Kidney glomerular epithelial cell (primary cell): Measurements from ENCODE around the gene TMEM117.
"Not testable (repeated sequence)": the region's sequence is repeated elsewhere in the genome, so short reads cannot be mapped to it uniquely, and the experiment has no call there.

Source experiments
- DNase-seq: peaks from one replicate; lab custom pipeline; 2025; lab: John Stamatoyannopoulos, UW

Gene TMEM117

DNA sequence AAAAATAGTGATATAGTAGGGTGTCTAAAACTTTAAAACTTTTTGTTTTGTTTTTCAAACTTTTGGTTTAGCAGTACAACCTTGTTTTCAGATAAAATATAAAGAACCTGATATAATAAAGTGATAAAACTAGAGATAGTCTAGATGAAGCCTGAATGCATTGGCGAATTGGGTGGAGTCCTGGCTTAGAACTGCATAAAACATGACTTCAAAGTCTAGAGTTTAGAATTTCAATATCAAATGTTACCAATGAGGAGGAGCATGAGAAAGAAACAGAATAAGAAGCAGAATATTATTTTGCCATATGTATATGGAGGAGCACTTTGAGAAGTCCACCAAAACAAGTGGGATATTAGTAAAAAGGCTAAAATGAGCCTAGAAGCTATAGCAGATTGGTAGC is 263.6 kb downstream of the TMEM117 start:
- DNase-seq = no peak

DNA sequence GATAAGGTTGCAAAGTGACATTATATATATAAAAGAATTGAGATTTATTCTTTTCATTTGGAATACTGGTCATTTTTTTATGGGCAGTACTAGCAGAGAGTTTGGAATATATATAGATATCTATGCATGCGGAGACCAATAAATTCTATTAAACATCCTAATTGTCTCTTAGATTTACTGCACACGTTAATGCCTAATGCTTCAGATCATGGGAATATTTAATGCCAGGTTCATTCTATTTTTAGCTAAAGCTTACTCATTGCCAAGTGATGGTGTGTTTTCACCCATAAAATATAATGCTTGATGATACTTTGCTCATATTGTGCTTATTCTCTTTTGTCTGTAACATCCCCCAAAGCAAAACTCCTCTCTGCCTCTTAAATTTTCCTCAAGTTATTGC is 264.4 kb downstream of the TMEM117 start:
- no peak for DNase-seq

DNA sequence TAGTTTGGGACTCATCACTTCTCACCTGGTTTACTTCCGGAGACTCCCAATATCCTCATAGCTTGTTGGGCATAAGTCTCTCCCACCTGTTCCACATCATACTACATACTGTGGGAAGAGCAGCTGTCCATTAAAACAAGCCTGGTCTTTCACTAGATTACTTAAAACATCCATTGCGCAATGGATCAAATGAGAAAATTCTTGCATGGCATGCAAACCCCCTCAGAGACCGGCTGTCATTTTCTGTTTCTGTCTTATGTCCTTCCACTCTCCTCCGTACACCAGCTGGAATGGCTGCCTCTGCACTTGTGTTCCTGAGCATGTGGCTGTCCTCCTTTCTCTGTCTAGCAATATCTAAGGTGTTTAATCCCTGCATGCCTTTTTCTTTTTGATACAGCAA is 265.6 kb downstream of the TMEM117 start:
- DNase-seq = no peak

DNA sequence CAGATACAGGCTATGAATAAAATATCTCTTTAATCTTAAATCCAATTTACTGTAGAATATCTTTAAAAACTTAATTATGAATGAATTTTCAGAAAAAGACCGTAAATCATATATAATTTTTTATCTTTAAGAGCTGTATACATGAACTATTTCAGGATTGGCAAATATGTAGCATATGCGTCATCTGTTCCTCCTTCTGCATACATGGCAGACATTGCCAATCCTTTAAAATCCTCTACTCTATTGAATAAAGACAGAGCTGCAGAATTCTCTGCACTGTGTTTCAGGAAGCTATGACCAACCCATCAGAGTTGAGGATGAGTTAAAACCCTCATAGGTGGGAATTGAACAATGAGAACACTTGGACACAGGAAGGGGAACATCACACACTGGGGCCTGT is 279.0 kb downstream of the TMEM117 start:
- DNase-seq = no peak

DNA sequence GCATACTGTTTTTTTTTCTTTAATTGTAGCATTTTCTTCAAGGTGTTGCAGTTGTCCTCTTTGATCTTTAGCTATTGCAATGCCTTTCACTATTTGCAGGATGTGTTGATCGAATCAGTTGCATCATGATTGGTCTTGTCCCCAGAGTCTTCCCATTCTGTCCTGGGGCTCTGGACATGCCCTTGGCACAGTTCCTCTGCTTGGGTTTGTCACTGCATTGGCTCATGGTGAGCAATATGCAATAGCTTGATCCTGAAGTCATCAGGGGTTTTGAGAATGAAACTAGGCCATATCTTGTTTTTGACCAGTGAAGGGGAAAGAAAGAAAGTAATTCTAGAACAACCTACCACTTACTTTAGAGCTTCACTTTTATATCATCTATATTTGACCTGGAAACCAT is 281.5 kb downstream of the TMEM117 start:
- no peak for DNase-seq

DNA sequence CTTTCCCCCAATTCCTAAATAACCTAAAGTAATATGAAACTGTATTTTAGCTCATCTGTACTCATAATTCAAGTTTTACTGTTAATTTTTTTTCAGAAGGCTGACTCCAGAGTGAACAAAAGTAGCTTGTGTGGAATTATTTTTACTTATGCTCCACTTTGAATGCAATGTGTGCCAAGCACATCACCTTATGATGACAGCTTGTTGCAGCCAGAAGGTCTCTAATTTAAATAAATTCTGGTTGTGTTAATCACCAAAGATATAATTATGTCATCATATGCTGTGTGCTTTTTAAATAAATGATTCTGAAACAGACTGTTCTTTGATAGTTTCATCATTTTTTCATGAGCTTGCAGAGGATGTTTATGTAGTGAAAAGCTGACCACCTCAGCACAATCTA is 283.1 kb downstream of the TMEM117 start:
- DNase-seq = no peak

DNA sequence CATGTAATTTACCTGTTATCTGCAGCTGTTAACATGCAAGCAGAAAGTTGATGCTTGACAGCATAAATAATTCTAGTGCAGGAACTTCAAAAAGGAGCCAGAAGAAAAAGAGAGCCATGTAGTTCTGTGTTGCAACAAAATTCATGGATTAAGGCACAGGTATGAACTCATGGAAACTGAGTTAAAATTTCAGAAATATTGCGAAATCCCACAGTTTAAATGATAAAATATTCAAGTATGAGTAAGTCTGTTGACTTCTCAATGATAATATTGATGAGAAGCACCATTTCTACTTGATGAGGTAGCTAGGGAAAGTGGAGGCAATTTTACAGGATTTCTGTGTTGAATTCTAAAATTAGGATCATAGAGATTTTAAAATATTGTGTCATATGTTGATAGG is 290.9 kb downstream of the TMEM117 start:
- DNase-seq = no peak

DNA sequence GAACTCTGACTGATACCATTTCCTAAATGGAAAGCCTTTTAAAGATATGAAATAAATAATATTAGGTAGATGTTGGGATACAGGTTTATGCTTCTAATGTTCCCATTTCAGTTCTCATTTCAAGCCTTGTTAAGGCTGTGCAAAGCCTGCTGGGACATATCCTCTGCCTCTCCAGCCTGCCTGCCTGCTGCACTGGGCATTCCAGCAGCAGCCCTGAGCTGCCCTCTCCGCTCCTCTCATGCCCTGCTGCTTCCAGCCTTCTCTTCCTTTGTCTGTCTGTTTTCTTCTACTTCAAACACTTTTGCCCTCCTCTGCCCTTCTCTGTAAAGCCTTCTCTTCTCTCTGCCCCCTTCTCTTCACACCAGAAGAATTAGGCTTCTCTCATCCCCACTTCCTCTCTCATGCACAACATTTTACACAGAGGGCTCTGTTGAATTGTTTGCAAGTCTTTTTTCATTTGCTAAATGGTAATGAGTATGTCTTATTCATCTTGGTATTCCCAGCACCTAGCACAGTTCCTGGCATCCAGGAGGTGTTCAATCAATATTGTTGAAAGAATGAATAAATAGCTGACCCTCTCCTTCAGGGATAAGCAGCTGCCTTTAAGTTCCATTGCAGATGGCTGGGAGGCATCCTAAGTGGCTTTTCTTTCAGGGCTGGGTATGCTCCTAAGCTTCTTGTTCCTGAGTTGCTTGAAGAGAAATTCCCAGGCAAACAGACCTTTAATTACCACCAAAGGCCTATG is 292.3 kb downstream of the TMEM117 start:
- DNase-seq = no peak

DNA sequence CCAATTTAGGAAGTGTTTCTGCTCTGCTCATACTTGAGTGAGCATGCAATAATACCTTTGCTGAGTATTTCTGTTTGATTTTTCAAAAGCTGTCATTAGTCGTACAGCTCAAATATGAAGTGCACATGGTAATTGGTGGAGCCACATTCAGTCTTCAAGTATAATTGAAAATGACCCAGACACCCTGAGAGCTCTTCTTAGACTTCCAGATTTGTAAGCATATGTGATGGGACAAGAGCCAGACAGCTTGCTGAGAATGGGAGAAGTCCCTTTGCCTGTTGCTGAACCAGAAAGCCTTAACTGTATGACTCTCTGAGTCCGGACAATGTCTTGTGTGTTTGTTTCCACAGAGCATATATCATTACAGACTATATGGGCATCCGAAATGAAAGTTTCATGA is 307.3 kb downstream of the TMEM117 start:
- no peak for DNase-seq

DNA sequence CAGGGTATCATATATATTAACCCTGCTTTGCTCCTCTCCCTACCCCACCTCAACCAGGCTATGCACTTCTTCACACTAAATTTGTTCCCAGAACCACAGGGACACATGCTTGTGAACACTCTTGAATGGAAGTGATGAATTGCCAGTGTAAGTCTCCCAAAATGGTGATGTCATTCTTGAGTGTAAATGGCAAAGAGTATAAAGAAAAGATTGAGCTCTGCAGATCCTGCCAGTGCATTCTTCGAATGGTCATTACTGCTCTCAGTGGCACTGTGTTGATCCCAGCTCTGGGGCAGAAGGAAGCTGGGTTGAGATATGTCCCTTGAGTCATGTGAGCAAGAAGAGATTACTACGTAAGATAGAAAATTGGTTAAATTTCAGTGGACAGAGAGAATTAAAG is 313.1 kb downstream of the TMEM117 start:
- DNase-seq = no peak

DNA sequence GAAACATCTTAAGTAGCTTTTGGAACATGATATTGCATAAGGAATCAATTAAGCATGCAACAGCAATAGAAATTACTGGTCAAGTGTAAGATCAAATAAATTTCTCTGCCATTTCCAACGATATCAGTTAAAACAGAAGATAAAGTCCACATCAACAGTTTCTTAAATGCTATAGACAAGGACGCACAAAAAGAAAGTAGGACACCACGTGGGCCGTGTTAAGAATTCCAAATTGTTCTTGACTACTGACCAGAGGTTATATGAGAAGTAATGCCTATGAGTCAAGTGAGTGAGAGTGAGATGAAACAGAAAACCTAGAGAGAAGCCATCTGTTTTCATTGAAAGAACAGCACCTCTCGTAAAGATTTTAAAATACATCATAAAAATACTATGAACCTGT is 318.2 kb downstream of the TMEM117 start:
- no peak for DNase-seq

DNA sequence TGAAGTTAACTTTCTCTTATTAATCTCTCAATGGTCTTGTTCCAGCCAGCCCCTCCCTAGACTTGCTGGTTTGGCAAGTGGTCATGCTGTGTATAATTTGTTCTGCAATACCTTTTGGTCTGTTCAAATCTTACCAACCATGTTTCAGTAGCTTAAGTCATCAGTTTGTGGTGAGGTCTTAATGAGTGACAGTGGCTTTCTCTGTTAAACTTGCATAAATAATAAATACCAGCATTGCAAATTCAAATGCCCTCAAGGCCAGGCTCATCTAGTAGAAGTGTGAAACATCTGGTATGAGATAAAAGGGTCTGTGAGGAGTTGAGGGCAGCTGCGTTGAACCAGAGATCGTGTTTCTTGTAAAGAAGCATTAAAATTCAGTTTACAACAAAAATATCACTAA is 319.5 kb downstream of the TMEM117 start:
- no peak for DNase-seq

DNA sequence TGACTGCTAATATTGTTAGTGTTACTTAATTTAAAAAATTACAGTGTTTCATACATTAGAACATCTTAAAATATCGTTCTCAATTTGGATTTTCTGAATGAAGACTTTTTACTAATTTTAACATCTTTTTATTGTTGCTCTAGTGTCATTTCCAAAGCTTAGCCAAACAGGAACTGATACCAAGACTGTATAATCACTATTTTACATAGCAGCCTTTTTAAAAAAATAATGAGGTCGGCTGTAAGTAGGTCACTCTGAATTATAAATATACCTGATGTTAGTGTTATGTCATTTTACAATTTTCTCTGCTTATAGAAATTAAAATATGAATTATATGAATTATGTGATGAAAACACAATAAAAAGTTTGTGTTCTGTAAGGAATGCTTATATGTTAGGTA is 321.5 kb downstream of the TMEM117 start:
- DNase-seq = no peak

DNA sequence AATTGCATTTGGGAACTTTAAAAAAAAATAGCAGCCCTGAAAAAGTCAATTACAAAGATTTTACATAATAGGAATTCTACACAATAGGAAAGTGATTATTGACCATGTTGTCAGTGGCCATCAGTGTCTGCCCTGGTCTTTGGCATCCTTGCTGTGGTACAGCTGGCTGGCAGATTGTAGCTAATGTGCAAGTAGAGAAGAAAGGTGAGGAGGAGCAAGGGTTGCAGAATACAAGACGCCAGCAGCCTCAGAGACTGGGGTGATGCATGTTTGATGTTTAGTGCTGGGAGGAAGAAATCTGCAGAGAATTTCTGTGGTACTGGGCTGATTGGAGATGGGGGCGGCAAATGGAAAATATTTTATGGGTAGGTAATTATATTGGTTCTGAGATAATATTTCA is 322.9 kb downstream of the TMEM117 start:
- no peak for DNase-seq

DNA sequence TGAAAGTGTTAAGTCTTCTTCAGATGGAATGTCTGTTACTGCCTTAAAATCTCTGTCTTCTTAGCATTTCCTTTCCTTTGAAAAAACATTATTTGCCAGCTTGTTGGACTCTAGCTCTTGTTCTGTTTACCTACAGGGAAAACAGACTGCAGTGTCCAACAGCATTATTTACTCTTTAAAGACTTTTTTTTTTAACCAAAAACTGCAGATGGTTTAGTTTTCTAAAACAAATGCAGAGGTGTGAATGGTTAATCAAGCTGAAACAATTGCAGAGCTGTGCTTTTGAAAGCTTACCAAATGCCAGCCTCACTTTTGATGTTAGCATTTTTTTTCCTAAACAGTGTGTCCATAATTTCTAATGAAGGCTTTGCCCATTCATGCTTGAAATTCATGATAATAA is 323.3 kb downstream of the TMEM117 start:
- no peak for DNase-seq

DNA sequence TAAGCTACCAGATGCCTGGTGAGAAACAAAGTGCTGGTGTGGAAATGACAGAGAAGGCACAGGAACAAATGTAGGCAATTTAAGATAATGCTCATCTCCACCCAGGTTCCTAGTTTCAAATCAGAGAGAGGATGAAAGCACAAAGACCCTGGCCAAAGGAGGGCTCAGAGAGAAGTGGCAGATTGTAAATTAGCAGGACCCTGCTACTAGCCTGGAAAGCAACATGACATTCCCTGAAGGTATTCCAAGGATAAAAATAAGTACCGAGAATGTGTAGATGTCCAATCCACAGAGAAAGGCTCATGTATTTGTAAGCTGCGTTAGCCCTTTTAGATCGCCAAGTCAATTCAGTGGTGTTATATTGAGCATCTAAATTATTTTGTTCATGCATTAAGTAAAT is 324.0 kb downstream of the TMEM117 start:
- DNase-seq = no peak

DNA sequence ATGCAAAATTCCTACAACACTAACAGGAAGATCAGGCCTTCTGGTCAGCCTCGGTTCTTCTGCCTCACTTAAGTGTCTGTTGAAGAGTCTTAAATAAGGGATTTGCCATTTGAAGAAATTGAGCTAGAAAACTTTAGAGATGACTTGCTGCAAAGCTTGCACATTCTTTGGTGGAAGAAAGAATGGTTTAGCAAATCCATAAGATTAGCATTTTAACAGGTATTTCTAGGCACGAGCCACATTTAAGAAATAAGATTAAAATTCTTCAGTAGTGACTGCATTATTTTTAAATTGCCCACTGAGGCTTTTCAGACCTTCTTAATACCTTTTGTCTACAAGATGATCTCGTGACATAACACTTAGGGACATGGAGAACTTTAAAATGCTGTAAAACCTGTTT is 327.1 kb downstream of the TMEM117 start:
- DNase-seq = no peak

DNA sequence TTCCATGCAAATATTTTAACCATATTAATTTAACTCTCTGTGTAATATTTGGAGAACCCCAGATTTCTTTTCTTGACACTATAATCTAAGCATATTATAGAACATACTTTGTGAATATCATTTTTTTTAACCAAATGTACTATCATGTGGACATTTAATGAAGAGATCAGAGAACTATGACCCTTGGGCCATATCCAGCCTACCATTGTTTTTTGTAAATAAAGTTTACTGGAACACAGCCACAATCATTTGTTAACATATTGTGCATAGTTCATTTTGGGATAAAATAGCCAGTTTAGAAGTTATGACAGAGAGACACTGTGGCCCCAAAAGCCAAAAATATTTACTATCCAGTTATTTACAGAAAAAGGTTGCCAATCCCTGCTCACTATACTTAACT is 338.2 kb downstream of the TMEM117 start:
- no peak for DNase-seq

DNA sequence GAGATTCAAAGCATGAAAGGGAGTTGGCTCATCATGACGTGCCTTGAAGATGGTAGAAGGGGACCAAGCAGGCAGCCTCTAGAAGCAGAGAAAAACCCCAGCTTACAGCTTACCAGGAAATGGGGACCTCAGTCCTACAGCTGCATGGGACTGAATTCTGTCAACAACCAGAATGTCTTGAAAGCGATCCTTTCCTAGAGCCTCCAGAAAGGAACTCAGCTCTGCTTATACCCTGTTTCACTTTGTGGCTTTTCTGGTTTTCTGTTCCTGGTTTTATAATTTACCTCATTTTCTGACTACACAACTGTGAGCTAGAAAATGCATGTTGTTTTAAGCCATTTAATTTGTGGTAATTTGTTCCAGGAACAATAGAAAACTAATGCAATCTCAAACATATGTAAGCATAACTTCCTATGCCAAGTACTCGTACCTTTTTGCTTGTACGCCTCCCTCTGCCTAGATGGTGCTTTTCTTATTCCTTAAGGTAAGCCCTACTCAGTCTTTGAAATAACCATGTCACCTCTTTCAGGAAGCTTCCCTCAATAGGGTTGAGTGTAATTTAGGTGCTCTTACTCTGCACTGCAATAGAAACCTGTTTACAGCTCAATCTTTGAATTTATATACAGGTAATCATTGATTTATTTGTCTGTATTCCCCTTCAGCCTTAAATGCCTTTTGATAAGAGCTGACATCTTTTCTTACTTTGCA is 348.8 kb downstream of the TMEM117 start:
- no peak for DNase-seq

DNA sequence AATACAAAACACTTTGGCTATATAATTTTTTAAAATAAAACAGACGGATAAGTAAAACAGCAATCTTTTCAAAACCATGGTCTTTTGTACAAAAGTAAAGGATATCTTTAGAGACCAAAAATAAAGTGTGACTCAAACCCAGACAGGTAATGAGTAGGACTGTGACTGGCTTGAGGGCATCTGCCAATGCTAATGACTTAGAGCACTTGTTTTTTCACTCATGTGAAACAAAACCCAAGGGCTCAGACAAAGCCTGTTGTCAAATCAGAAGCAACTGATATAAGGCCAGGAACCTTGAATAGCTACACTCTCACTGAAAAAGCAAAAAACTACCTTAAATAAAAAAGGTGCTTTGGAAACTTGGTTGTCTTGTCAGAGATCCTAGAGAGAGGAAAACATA is 357.4 kb downstream of the TMEM117 start:
- DNase-seq = no peak

DNA sequence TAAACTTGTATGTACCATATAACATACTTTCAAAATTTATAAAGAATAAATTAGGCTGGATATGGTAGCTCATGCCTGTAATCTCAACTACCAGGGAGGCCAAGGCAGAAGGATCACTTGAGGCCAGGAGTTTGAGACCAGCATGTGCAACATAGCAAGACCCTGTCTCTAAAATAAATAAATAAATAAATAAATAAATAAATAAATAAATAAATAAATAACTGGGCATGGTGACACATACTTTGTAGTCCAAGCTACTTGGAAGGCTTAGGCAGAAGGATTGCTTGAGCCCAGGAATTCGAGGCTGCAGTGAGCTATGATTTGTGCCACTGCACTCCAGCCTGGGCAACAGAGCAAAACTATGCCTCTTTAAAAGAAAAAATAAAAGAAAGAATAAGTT is 359.8 kb downstream of the TMEM117 start:
- DNase-seq = not testable (repeated sequence)

DNA sequence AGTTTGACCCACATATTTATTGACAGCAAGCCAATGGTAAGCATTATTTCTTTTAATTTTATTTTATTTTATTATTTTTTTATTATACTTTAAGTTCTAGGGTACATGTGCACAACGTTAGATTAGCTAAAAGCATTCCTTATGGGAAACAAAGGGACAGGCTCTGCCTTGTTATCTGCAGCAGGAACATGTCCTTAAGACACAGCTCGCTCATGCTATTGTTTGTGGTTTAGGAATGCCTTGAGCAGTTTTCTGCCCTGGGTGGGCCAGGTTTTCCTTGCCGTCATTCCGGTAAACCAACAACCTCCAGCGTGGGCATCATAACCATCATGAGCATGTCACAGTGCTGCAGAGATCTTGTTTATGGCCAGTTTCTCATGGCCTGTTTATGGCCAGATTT is 370.2 kb downstream of the TMEM117 start:
- no peak for DNase-seq

DNA sequence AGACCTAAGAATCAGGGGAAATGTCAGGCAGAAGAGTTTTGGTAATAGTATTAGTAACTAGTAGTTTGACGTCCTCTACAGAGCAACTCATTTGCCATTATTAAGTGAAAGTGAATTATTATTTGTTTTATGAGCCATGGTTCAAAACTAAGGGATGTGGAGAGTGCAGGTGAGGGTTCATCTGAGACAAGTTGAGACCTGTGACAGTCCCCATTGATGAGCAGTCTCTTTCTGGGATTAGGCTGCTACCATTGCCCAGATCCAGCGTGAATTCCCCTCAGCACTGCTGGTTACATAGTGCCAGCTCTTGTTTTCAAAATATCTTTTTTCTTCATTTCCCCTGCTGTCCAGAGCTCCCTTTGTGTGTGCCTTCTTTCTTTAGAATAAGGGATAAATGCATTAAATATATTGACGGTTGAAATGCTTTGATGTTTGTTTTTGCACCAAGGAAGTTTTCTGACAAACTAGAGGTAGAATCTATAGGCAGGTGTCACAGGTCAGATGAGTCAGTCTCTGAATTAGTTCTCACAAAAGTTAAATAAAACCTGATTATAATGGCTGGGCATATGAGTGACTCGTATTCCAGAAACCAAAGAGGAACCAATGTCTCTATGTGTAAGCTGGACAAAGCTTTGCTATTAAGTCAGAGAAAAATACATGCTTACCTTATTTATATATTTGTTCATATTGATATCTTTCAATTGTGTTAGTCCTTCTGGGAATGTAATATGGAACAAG is 381.4 kb downstream of the TMEM117 start:
- no peak for DNase-seq
